ENCODE results near the gene SAMD9.

- TF ChIP-seq EZH2 (IDR thresholded peaks at IDR 0.05; ENCODE audit: insufficient read depth, poor library complexity, severe bottlenecking), result no peak
- TF ChIP-seq EZH2phosphoT487 (IDR thresholded peaks at IDR 0.05; ENCODE audit: insufficient read depth, low read depth), result no peak
Measured at GRCh38 chr7:93055543-93056107, 62.2 kb downstream of the SAMD9 start.

Measured in GM23248 (cell line).